DMS53 treated with DMSO at 0.1 percent for 48 hours (cell line): ENCODE data around the gene DGKI.

Experiments used
- DNase-seq: peaks from one replicate; lab custom pipeline; 2025; ENCODE audit not compliant: unreplicated experiment; lab: John Stamatoyannopoulos, UW

DGKI gene

DNA sequence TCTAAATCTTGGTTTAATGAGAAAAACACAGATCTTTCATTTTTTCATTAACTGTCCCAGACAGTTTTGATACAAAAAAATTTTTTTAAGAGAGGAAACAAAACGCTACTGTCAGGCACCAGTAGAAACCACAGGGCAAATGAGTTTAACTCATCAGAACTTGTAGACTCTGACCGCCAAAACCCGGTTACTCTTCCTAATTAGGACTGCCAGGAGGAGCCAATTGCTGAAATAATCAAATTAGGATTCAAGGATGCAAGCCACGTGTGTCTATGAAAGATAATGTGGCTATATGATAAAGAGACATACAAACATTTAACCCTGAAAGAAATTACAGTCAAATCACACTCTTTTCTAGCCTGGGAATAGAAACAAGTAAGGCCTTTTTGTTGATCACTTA lies 154.4 kb downstream of the DGKI start:
- no peak for DNase-seq

GRCh38 chr7:137691566-137691965 lies 155.2 kb downstream of the DGKI start:
- no peak for DNase-seq

- no peak for DNase-seq
Measured at GRCh38 chr7:137690635-137691034, 156.1 kb downstream of the DGKI start.

GRCh38 chr7:137689761-137690160 lies 157.0 kb downstream of the DGKI start:
- no peak for DNase-seq

GRCh38 chr7:137687556-137688265 lies 159.1 kb downstream of the DGKI start:
- DNase-seq = no peak

- no peak for DNase-seq
Measured at GRCh38 chr7:137685433-137686164, 161.2 kb downstream of the DGKI start.

DNA sequence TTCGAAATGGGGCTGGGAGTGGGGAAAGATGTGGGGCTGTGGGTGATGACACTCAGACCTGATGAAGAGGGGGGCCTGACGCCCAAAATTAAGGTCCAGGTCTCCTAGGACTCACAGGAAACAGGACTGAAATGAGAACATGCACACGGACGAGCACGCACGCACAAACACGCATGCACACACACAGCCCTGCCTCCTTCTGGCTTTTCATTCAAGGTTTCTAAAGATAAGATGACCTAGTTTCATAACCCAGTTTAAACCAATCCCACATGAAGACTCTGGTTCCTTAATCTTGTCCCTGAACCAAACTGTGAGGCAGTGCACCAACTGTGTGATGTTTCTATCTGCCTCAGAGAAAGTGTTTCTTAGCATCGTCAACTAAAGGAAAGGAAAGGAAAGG lies 162.0 kb downstream of the DGKI start:
- DNase-seq = no peak

GRCh38 chr7:137684316-137684715 lies 162.5 kb downstream of the DGKI start:
- DNase-seq = no peak

- DNase-seq = no peak
Measured at GRCh38 chr7:137682596-137682995, 164.2 kb downstream of the DGKI start.

DNA sequence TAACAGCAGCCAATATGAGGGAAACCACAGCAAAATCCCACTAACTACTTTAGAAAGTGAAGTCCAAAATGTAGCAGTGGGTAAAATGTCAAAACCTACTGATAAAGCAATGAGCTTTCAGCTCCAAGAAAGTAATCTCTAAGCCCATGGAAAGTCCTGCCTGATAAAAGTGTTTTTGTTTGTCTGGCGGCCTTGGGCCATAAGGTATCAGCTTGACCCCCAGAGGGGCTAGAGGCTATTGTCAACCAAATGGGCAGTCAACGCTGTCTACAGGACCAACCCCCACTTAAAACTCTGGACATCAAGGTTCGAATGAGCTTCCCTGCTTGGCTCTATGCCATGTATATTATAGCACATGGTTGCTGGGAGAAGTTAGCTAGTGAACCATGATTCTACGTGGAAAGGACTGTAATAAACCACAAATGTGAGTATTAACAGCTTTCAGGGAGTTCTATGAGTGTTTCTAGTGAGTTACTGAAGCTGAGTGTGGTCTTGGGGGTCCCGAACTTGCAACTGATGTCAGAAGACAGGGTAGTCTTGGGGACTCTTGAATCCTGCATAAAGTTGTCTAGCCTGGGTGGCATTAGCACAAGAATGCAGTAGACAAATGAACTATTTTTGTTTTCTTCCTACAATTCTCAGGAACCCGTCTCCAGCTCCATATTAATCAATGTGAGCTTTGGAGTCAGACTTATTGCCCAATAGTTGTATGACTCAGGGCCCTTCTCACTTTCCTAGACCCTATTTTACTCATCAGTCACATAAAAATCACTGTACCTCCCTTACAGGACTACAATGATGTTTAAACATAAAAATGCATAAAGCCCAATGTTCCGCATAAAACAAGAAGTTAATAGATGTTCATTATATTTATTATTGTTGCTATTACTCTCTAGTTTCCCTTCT lies 164.9 kb downstream of the DGKI start:
- no peak for DNase-seq

DNA sequence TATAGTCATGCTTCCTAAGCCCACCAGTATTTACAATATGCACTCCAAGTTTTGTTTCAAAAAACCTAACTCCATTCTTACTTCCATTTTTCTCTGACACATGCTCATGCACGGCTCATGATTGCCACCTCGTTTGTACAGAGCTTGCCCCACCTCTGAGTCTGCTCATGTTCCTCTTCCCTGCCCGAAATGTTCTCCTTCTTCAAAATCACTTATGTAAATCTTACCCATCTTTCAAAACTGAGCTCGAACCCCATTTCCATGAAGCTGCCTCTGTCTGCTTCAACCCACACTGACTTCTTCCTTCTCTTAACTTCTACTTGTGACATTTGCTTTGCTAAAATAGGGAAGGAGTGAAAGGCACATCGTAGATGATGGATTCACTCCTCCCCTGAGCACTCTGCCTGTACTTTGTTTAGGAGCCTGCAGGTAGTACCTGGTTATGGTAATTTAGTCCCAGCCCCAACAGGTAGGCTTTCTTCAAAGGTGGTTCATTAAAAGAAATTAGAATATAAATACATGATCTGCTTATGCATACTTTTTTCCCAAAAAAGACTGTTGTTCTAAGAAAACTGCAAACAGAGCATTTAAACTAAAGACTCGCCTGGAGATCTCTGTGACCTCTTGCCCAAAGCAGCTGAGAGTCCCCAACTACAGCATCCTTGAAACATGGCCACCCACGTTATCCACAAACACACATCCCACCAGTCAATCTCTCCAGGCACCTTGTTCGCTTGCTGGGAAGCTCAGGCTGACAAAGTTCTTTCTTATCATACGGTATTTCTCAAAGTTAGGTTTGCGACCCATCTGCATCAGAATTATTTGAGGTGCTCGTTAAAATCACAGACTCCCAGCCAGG lies 172.0 kb downstream of the DGKI start:
- no peak for DNase-seq

DNA sequence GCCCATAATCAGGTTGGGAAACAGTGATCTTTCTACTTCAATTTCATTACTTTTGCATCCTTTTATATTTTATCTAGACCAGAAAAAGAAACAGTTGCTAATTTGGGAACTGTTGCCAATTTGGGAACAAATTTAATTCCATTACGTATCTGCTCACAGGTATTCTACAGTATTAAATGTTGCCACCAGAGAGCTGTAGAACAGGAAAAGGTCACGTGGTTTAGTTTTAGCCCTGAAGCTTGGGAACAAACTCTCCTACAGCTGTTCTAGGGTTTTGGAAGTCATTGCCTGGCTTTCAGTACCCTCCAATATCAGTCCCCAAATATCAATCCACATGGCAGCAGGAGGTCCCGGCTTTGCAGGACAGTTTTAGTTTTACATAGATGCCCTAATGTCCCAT lies 172.7 kb downstream of the DGKI start:
- no peak for DNase-seq

DNA sequence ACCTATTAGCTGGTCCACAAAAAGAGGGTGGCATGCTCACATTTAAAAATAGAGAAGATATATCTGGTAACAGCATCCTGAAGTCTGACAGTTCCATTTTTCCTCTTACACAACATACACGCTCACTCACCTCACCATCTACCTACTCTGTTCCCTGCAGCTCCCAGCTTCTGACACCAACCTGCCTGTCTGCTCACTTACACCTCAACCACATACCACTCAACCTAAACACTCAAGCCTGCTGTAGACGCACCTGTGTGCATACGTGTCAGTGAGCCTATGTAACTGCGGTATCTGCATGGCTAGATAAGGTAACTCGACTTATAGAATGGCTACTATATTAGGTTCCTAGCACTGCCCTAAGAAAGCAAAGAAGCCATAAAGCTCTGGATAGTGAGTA lies 174.9 kb downstream of the DGKI start:
- DNase-seq = no peak

DNA sequence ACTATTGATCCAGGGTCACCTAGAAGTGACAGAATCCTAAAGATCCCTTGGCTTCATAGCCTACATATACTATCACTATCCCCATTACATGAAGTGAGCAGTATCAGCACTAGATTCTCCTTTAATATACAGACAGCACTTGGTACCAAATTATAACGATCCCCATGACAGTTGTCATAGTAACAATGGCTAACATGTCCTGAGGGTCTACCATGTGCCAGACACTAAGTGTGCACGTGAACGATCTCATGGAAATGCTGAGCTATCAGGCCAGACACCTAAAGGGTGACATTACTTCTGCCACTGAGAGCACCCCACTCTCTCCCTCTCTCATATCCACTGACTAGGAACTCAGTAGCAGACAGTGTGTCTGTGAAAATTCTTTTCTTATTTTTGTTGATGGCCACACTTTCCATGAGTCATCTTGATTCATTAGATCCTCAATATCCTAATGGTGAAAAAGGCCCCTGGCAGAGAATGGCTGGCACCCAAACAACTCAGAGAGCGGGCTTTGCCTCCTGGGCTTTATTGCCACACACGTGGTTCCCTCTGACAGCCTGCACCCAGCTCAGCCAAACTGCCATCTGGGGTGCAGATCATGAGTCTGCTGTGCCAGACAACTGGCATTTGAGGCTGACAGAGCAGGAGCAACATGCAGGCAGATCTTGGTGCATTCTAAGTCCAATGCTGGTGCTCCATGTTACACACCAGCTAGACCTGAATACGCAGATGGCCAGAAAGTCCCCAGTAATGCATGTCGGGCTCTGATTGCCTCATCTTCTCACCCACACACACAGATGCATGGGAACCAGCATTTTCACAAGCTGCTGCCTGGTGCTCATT lies 176.3 kb downstream of the DGKI start:
- no peak for DNase-seq

GRCh38 chr7:137669706-137670105 lies 177.1 kb downstream of the DGKI start:
- DNase-seq = no peak

DNA sequence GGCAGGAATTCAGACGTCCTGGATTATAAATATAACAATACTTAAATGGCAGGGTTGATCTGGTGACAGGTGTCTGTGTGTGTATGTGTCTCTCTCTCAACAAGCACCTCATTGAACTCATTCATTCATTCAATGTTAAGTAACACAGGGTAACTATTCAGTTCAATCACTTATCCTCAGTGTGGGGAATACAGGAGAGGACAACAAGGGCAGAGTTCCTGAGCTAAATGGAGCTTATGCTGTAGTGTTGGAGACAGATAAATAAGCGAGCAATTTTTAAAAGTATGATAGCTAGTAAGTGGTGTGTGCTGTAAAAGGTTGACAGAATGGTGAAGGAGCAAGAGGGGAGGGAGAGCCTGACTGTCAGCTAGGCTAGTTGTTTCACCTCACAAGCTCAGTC lies 178.4 kb downstream of the DGKI start:
- DNase-seq = no peak

DNA sequence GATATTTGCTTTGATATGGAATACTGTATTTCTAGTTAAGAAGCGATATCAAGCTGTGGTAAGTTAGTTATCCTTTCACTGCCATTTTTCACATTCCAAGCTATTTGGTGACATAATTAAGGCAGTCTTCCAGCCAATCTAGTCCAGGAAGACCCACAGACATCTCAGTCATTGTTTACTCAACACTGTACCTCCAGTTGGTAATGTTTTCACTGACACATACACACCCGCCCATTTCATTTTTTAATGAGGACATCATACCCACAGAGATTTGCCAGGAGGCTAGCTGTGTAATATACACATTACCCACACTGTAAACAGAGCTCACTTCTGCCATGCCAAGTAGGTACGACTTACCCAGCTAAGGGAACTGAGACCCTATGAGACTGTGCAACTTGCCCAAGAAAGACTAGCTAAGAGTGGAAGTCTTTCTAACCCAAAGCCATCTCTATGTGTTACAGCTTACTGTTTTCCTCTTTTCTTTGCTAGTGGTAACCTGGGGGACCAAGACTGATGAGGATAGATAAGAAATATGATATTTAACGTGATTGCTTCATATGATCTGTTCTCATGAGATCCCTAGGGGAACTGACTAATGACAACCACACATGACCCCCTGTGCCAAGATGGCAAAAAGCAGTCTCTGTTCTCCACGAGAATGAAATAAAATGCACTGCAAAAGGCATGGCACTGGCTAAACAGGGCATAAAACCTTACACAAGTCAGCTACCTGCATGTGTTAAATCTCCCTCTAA lies 179.0 kb downstream of the DGKI start:
- DNase-seq = no peak

GRCh38 chr7:137664846-137665245 lies 181.9 kb downstream of the DGKI start:
- no peak for DNase-seq

GRCh38 chr7:137661634-137662033 lies 185.1 kb downstream of the DGKI start:
- DNase-seq = no peak
